GM12878 (cell line): Measurements from ENCODE around the gene PIEZO2. TPM values are rescaled to one million over a fixed set of nuclear protein-coding genes. Genes with fewer than 3 reads are reported as not detected.

ENCODE experiments used
- HDAC2 ChIP-seq: fragments of 200-600 bp; sonication (generic); IDR thresholded peaks from 2 replicates; pipeline ENCODE4 v1.6.1; 2017
- IRF5 ChIP-seq: fragments of 450-650 bp; IDR thresholded peaks from 2 replicates; pipeline ENCODE4 v1.6.1; 2017; ENCODE audit warnings: borderline replicate concordance
- JUNB ChIP-seq: IDR thresholded peaks from 2 replicates; pipeline ENCODE4 v1.6.1; 2016; ENCODE audit warnings: antibody characterized with exemption, mild to moderate bottlenecking
- KDM1A ChIP-seq: fragments of 200-600 bp; sonication (generic); IDR thresholded peaks from 2 replicates; pipeline ENCODE4 v1.6.1; 2016; ENCODE audit warnings: borderline replicate concordance
- MXI1 ChIP-seq: fragments of 150-350 bp; IDR thresholded peaks from 2 replicates; pipeline ENCODE4 v1.6.1; 2011; ENCODE audit warnings: low read depth, mild to moderate bottlenecking, inconsistent platforms, low read length, improper control_type of control experiment
- NFYA ChIP-seq: IDR thresholded peaks from 2 replicates; pipeline ENCODE4 v1.6.1; 2011; ENCODE audit warnings: low read depth, mild to moderate bottlenecking, low read length, improper control_type of control experiment, borderline replicate concordance
- NRF1 ChIP-seq: conservative IDR thresholded peaks from 2 replicates; pipeline ENCODE4 v1.6.1; 2011; ENCODE audit warnings: mild to moderate bottlenecking, low read depth, low read length, improper control_type of control experiment
- PML ChIP-seq: IDR thresholded peaks from 2 replicates; pipeline ENCODE4 v1.6.1; 2012; ENCODE audit warnings: low read length, inconsistent platforms
- RAD21 ChIP-seq: IDR thresholded peaks from 2 replicates; pipeline ENCODE4 v1.6.1; 2011; ENCODE audit warnings: mild to moderate bottlenecking, low read depth, low read length, moderate library complexity; ENCODE audit not compliant: insufficient read depth
- STAT1 ChIP-seq: fragments of 450-650 bp; conservative IDR thresholded peaks from 2 replicates; pipeline ENCODE4 v1.6.1; 2014; ENCODE audit warnings: antibody characterized with exemption, mild to moderate bottlenecking
- STAT3 ChIP-seq: IDR thresholded peaks from 2 replicates; pipeline ENCODE4 v1.6.1; 2011; ENCODE audit warnings: low read depth, low read length, improper control_type of control experiment
- USF2 ChIP-seq: IDR thresholded peaks from 2 replicates; pipeline ENCODE4 v1.6.1; 2011; ENCODE audit warnings: low read depth, low read length, improper control_type of control experiment, borderline replicate concordance
- ZNF384 ChIP-seq: IDR thresholded peaks from 2 replicates; pipeline ENCODE4 v1.6.1; 2012; ENCODE audit warnings: low read depth, mild to moderate bottlenecking, low read length, improper control_type of control experiment, borderline replicate concordance
- ZZZ3 ChIP-seq: IDR thresholded peaks from 2 replicates; pipeline ENCODE4 v1.6.1; 2011; ENCODE audit warnings: low read depth; ENCODE audit not compliant: control insufficient read depth, insufficient read length
- polyA plus RNA-seq, 11 experiments: library from polyadenylated mRNA; depleted of rRNA in 4 of 11; unstranded in 6 of 11; stranded (reverse) in 5 of 11; fragments of >200 nt; fragmentation: Nextera tagmentation in 4 of 11; fragmentation: Illumina TruSeq in 1 of 11; extraction: Ambion mirVana in 4 of 11; extraction: Trizol in 1 of 11; gene quantifications; 1 replicate in 1 of 11; 2 replicates in 10 of 11; pipeline versions ENCODE4 v1.2.1 to v1.2.3, GENCODE V29; 2011 to 2016; ENCODE audit warnings: inconsistent platforms in 2 of 11, missing spikeins in 2 of 11, low read depth in 1 of 11
- total RNA-seq, 4 experiments: library from RNA; depleted of rRNA in 3 of 4; stranded (reverse); fragments of >200 nt in 3 of 4; fragmentation: Illumina TruSeq in 1 of 4; extraction: Trizol in 1 of 4; gene quantifications; 2 replicates each; pipeline versions ENCODE4 v1.2.1 to v1.2.3, GENCODE V29; 2013 to 2021
- TF ChIP-seq, protein P1 (sequence below): fragments of 450-650 bp; IDR thresholded peaks from 2 replicates; pipeline ENCODE4 v1.6.1; 2017; ENCODE audit warnings: mild to moderate bottlenecking
- TF ChIP-seq, protein P2 (sequence below): fragments of 450-650 bp; IDR thresholded peaks from 2 replicates; pipeline ENCODE4 v1.6.1; 2018; ENCODE audit warnings: borderline replicate concordance, mild to moderate bottlenecking; ENCODE audit not compliant: partially characterized antibody
- TF ChIP-seq, protein P3 (sequence below): fragments of 450-650 bp; IDR thresholded peaks from 2 replicates; pipeline ENCODE4 v1.6.1; 2017; ENCODE audit warnings: mild to moderate bottlenecking, moderate library complexity

The PIEZO2 gene
- total and polyA plus RNA-seq, 10 of the 15 experiments (the other 5 are each of a cell fraction or from before 2014, with no cell fraction given): 6.7 to 42.3 (median 27.4) TPM

GRCh38 chr18:10950876-10951630 is 198.3 kb downstream of the PIEZO2 start (continued):
- 0 out of 2 replicates have a peak, but pooled peaks have one; percentile 16 for TF ChIP-seq RAD21
- TF ChIP-seq, protein P1, sequence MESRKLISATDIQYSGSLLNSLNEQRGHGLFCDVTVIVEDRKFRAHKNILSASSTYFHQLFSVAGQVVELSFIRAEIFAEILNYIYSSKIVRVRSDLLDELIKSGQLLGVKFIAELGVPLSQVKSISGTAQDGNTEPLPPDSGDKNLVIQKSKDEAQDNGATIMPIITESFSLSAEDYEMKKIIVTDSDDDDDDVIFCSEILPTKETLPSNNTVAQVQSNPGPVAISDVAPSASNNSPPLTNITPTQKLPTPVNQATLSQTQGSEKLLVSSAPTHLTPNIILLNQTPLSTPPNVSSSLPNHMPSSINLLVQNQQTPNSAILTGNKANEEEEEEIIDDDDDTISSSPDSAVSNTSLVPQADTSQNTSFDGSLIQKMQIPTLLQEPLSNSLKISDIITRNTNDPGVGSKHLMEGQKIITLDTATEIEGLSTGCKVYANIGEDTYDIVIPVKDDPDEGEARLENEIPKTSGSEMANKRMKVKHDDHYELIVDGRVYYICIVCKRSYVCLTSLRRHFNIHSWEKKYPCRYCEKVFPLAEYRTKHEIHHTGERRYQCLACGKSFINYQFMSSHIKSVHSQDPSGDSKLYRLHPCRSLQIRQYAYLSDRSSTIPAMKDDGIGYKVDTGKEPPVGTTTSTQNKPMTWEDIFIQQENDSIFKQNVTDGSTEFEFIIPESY: no peak
- no peak for TF ChIP-seq NRF1
- peak; percentile 88 for TF ChIP-seq PML
- TF ChIP-seq ZZZ3: no peak
- TF ChIP-seq, protein P2, sequence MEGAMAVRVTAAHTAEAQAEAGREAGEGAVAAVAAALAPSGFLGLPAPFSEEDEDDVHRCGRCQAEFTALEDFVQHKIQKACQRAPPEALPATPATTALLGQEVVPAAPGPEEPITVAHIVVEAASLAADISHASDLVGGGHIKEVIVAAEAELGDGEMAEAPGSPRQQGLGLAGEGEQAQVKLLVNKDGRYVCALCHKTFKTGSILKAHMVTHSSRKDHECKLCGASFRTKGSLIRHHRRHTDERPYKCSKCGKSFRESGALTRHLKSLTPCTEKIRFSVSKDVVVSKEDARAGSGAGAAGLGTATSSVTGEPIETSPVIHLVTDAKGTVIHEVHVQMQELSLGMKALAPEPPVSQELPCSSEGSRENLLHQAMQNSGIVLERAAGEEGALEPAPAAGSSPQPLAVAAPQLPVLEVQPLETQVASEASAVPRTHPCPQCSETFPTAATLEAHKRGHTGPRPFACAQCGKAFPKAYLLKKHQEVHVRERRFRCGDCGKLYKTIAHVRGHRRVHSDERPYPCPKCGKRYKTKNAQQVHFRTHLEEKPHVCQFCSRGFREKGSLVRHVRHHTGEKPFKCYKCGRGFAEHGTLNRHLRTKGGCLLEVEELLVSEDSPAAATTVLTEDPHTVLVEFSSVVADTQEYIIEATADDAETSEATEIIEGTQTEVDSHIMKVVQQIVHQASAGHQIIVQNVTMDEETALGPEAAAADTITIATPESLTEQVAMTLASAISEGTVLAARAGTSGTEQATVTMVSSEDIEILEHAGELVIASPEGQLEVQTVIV: no peak
- no peak for TF ChIP-seq HDAC2
- TF ChIP-seq IRF5: no peak
- TF ChIP-seq, protein P3, sequence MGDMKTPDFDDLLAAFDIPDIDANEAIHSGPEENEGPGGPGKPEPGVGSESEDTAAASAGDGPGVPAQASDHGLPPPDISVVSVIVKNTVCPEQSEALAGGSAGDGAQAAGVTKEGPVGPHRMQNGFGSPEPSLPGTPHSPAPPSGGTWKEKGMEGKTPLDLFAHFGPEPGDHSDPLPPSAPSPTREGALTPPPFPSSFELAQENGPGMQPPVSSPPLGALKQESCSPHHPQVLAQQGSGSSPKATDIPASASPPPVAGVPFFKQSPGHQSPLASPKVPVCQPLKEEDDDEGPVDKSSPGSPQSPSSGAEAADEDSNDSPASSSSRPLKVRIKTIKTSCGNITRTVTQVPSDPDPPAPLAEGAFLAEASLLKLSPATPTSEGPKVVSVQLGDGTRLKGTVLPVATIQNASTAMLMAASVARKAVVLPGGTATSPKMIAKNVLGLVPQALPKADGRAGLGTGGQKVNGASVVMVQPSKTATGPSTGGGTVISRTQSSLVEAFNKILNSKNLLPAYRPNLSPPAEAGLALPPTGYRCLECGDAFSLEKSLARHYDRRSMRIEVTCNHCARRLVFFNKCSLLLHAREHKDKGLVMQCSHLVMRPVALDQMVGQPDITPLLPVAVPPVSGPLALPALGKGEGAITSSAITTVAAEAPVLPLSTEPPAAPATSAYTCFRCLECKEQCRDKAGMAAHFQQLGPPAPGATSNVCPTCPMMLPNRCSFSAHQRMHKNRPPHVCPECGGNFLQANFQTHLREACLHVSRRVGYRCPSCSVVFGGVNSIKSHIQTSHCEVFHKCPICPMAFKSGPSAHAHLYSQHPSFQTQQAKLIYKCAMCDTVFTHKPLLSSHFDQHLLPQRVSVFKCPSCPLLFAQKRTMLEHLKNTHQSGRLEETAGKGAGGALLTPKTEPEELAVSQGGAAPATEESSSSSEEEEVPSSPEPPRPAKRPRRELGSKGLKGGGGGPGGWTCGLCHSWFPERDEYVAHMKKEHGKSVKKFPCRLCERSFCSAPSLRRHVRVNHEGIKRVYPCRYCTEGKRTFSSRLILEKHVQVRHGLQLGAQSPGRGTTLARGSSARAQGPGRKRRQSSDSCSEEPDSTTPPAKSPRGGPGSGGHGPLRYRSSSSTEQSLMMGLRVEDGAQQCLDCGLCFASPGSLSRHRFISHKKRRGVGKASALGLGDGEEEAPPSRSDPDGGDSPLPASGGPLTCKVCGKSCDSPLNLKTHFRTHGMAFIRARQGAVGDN: peak; percentile 74
- no peak for TF ChIP-seq KDM1A
- TF ChIP-seq MXI1: no peak
- peak; percentile 40 for TF ChIP-seq JUNB
- no peak for TF ChIP-seq STAT3
- TF ChIP-seq NFYA: no peak
- no peak for TF ChIP-seq USF2
- TF ChIP-seq STAT1: no peak
- peak; percentile 62; the same call in 1 of the 2 replicates for TF ChIP-seq ZNF384
